Tibial artery (tissue), 4 donors: Measurements from ENCODE around the gene STARD13.

ENCODE experiments used
- DNase-seq, 2 donors: peaks; one replicate each; pipeline ENCODE4 v3.0.0-alpha.2; 2019
- H3K27ac ChIP-seq, 2 donors: fragments of 200-600 bp; sonication (generic) in 1 of 2; 1 replicate in 1 of 2; 2 replicates in 1 of 2; pipeline ENCODE4 v1.5.1; 2018 to 2019; ENCODE audit warnings: mild to moderate bottlenecking in 1 of 2
- H3K27me3 ChIP-seq, 2 donors: fragments of 200-600 bp; sonication (generic) in 1 of 2; one replicate each; pipeline versions ENCODE4 v1.5.1 to v1.6.0; 2016 to 2019
- H3K36me3 ChIP-seq, 3 donors: fragments of 200-600 bp; sonication (generic) in 2 of 3; one replicate each; pipeline ENCODE4 v1.5.1; 2016 to 2019; ENCODE audit warnings: mild to moderate bottlenecking in 2 of 3
- H3K4me1 ChIP-seq, 4 donors: fragments of 200-600 bp; sonication (generic) in 2 of 4; 1 replicate in 3 of 4; 2 replicates in 1 of 4; pipeline ENCODE4 v1.5.1; 2016 to 2019
- H3K4me3 ChIP-seq, 2 donors: fragments of 200-600 bp; sonication (generic) in 1 of 2; 1 replicate in 1 of 2; 2 replicates in 1 of 2; pipeline ENCODE4 v1.5.1; 2018 to 2019; ENCODE audit warnings: mild to moderate bottlenecking in 2 of 2
- H3K9me3 ChIP-seq, 3 donors: fragments of 200-600 bp; sonication (generic) in 1 of 3; one replicate each; pipeline ENCODE4 v1.5.1; 2016 to 2019
- CTCF ChIP-seq, 2 experiments: fragments of 200-600 bp in 1 of 2; fragments of 450-650 bp in 1 of 2; IDR thresholded peaks; one replicate each; pipeline ENCODE4 v1.5.1; 2017 to 2019; ENCODE audit warnings: antibody characterized with exemption in 2 of 2, mild to moderate bottlenecking in 1 of 2, moderate library complexity in 1 of 2
- intact Hi-C: fragments of 100-400 bp; cut with DNase I; formaldehyde crosslinking; loops from one replicate; pipeline ENCODE4 v1.15.0; 2023; ENCODE audit warnings: low total_unique reads

STARD13 gene

GRCh38 chr13:33114146-33114545 is 171.4 kb downstream of the STARD13 start:
- Histone ChIP-seq H3K27me3 (no peaks in the 10 kb centered on the region), H3K36me3 (peaks cover 54 to 63% (median 58%) of the 10 kb centered on the region in 3 donors), H3K4me3 (no peak overlapping the region), H3K27ac (no peak overlapping the region), H3K9me3 (no peaks in the 10 kb centered on the region), H3K4me1 (peaks cover 0 to 46% (median 29%) of the 10 kb centered on the region in 4 donors)
- intact Hi-C loops: no loop called here
- DNase-seq: no peak
- no peak for TF ChIP-seq CTCF (IDR thresholded peaks at IDR 0.05)

GRCh38 chr13:33112766-33113165 is 172.8 kb downstream of the STARD13 start:
- H3K4me3 ChIP-seq: no peak overlapping the region
- TF ChIP-seq CTCF (IDR thresholded peaks at IDR 0.05): no peak
- peaks cover 43 to 54% (median 45%) of the 10 kb centered on the region in 3 donors for H3K36me3 ChIP-seq
- H3K9me3 ChIP-seq: no peaks in the 10 kb centered on the region
- H3K27ac ChIP-seq: peak overlapping the region; percentile 50 to 79
- peaks cover 0 to 56% (median 39%) of the 10 kb centered on the region in 4 donors for H3K4me1 ChIP-seq
- H3K27me3 ChIP-seq: no peaks in the 10 kb centered on the region
- no peak for DNase-seq
- intact Hi-C loops: no loop called here

GRCh38 chr13:33111414-33112110 is 174.0 kb downstream of the STARD13 start:
- no peak for DNase-seq
- peaks cover 0 to 56% (median 39%) of the 10 kb centered on the region in 4 donors for H3K4me1 ChIP-seq
- H3K9me3 ChIP-seq: no peaks in the 10 kb centered on the region
- no peaks in the 10 kb centered on the region for H3K27me3 ChIP-seq
- intact Hi-C loops: no loop called here
- H3K36me3 ChIP-seq: peaks cover 31 to 58% (median 46%) of the 10 kb centered on the region in 3 donors
- peak overlapping the region; percentile 50 to 79 for H3K27ac ChIP-seq
- no peak overlapping the region for H3K4me3 ChIP-seq
- TF ChIP-seq CTCF (IDR thresholded peaks at IDR 0.05): no peak

GRCh38 chr13:33110713-33111413 is 174.7 kb downstream of the STARD13 start:
- H3K4me3 ChIP-seq: no peak overlapping the region
- H3K27ac ChIP-seq: peak overlapping the region; percentile 50 to 79
- peaks cover 31 to 59% (median 46%) of the 10 kb centered on the region in 3 donors for H3K36me3 ChIP-seq

GRCh38 chr13:33110386-33110712 is 175.2 kb downstream of the STARD13 start:
- Histone ChIP-seq H3K27ac (peak overlapping the region; percentile 50 to 79), H3K4me1 (peaks cover 0 to 63% (median 39%) of the 10 kb centered on the region in 4 donors), H3K27me3 (no peaks in the 10 kb centered on the region), H3K36me3 (peaks cover 32 to 59% (median 46%) of the 10 kb centered on the region in 3 donors), H3K4me3 (no peak overlapping the region), H3K9me3 (no peaks in the 10 kb centered on the region)
- TF ChIP-seq CTCF (IDR thresholded peaks at IDR 0.05): no peak
- DNase-seq: no peak
- intact Hi-C loops: no loop called here

More at GRCh38 chr13:33110713-33111413, 174.7 kb downstream of the STARD13 start:
- intact Hi-C loops: no loop called here
- no peaks in the 10 kb centered on the region for H3K27me3 ChIP-seq
- H3K9me3 ChIP-seq: no peaks in the 10 kb centered on the region
- H3K4me1 ChIP-seq: peaks cover 0 to 61% (median 39%) of the 10 kb centered on the region in 4 donors
- TF ChIP-seq CTCF (IDR thresholded peaks at IDR 0.05): no peak
- peak; percentile 67 to 87 for DNase-seq
